CD4-positive, alpha-beta T cell treated with Interferon alpha-2 for 1 hour (primary cell): ENCODE measurements around the gene SPAG8.

Experiments
- DNase-seq, 2 donors: peaks; one replicate each; pipeline ENCODE4 v3.0.0-alpha.2; 2020 to 2022

The SPAG8 gene

GRCh38 chr9:35769763-35770162 is 42.3 kb downstream of the SPAG8 start:
- no peak for DNase-seq

- no peak for DNase-seq
Observed at GRCh38 chr9:35767458-35767857, 44.6 kb downstream of the SPAG8 start.

- DNase-seq: no peak
Observed at GRCh38 chr9:35766997-35767396, 45.1 kb downstream of the SPAG8 start.

GRCh38 chr9:35763803-35764202 is 48.3 kb downstream of the SPAG8 start:
- DNase-seq: no peak

GRCh38 chr9:35763181-35763580 is 48.9 kb downstream of the SPAG8 start:
- no peak for DNase-seq

GRCh38 chr9:35760651-35761050 is 51.4 kb downstream of the SPAG8 start:
- no peak for DNase-seq

- no peak for DNase-seq
Observed at GRCh38 chr9:35759795-35760194, 52.3 kb downstream of the SPAG8 start.
